GM18909 (cell line): Measurements from ENCODE around the gene BRMS1L.
"Not testable (repeated sequence)": the region's sequence is repeated elsewhere in the genome, so short reads cannot be mapped to it uniquely, and the experiment has no call there.

Source experiments
- ATAC-seq: cut with Tn5 transposase; IDR thresholded peaks from one replicate; pipeline ENCODE4 v1.9.1; 2021; ENCODE audit warnings: mild to moderate bottlenecking; ENCODE audit not compliant: unreplicated experiment, poor library complexity

Gene BRMS1L

DNA sequence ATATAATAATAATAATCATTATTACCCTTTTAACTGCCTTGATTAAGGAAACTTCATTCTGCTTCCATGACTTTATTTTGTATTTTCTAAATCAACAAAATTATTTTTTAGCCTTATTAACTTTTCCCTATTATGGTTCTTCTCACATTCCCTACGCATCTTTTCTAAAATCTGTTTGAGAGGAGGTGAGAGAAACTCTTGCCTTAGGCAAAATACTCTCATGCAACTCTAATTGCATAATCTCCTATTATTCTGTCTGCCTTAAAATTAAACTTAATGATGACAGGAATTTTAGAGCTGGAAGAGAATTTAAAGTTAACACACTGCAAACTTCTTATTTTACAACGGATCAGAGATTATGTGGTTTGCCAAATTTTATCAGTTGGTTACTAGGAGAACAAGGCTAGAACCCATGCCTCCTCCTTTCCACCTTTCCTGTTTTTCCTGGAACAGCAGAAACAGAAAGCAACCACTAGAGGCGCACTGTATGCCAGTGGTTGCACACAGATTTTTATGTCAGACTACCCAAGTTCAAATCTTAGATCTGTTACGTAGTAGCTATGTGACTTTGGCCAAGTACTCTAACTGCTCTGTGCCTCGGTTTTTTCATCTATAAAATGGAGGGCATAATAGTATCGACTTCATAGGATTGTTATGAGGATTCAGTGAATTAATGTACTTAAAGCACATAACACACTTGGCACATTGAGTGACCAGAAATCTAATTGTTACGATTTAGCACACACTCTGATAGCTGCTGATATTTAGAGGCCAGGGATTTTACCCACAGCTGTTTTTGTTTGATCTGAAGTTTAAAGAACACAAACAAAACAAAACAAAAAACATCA is 4.3 kb upstream of the BRMS1L start:
- ATAC-seq, result no peak

DNA sequence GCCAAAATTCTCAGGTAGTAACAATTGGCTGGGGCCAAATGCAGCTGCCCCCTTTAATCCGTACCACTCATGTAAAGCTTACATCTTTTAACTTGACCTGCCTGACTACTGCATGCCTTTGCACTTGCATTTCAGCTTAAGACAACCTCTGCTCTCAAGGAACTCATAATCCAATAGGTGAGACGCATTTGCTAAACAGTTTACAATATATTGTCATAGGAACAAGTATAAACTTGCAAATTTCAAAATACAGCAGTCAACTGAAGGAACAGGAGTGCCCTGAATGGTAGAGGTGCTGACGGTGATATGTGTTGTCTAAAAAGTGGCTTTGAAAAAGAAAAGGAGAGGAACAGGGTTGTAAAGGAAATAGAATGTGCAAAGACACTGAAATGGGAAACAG is 3.6 kb upstream of the BRMS1L start:
- no peak for ATAC-seq

DNA sequence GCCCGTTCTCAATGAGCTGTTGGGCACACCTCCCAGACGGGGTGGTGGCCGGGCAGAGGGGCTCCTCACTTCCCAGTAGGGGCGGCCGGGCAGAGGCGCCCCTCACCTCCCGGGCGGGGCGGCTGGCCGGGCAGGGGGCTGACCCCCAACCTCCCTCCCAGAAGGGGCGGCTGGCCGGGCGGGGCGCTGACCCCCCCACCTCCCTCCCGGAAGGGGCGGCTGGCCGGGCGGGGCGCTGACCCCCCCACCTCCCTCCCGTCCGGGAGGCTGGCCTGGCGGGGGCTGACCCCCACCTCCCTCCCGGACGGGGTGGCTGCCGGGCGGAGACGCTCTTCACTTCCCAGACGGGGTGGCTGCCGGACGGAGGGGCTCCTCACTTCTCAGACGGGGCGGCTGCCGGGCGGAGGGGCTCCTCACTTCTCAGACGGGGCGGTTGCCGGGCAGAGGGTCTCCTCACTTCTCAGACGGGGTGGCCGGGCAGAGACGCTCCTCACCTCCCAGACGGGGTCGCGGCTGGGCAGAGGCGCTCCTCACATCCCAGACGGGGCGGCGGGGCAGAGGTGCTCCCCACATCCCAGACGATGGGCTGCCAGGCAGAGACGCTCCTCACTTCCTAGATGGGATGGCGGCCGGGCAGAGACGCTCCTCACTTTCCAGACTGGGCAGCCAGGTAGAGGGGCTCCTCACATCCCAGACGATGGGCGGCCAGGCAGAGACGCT is 1.5 kb upstream of the BRMS1L start:
- ATAC-seq, result not testable (repeated sequence)

DNA sequence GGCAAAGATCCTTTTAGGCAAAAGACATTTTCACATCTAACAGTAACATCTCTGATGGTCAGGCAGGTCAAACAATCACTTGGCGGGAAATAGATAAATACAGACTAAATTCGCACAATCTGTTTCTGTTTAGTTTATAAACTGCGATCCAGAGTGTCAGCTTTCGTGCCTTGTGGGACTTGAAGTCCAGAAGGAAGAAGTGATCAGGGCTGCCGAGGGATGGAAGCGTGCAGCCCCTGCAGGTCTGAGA is 245 bp upstream of the BRMS1L start:
- no peak for ATAC-seq

DNA sequence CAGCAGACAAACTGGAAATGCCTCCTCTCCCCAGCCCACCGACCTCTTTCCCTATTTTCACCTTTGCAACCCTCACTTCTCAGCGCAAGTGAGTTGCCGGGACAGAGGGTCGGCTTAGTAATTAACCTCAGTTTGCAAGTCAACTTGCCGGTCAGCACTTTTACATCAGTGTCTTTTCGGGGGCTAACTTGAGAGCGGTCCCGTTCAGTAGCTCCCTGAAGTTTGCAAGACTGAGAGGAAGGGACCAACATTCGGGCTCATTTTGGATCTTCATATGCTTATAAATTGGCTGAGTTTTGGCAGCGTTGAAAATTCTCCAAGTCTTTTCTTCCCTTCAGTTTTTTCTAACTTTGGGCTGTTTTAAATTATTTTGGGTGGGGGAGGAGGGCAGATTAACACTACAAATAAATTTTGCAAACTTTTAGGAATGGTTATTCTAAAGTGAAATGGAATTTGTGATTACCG is 846 bp downstream of the BRMS1L start:
- peak; percentile 7 for ATAC-seq

DNA sequence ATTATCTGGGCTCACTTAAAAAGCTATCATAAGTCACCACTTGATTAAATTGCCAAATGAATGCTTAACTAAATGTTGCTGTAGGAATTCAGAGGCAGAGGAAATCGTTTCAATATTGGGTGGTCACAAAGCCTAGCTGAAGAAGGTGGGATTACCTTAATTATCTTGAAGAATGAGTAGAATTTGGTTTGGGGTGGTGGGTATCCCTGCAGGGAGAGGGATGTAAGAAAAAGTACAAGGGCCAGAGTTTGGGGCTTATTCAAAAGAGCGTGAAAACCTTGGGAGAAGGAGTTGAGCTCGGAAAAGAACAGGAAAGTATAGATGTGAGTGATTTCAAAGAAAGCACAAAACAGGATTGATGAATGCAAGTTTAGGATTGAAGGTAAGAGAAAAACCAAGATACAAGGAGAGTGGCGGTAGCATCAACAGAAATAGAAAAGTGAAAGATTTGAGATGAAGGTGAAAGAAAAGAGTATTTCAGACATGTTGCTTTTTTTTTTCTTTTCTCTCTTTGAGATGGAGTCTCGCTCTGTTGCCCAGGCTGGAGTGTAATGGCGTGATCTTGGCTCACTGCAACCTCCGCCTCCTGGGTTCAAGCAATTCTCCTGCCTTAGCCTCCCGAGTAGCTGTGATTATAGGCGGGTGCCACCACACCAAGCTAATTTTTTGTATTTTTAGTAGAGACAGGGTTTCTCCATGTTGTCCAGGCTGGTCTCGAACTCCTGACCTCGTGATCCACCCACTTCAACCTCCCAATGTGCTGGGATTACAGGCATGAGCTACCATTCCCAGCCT is 1.7 kb downstream of the BRMS1L start:
- no peak for ATAC-seq

DNA sequence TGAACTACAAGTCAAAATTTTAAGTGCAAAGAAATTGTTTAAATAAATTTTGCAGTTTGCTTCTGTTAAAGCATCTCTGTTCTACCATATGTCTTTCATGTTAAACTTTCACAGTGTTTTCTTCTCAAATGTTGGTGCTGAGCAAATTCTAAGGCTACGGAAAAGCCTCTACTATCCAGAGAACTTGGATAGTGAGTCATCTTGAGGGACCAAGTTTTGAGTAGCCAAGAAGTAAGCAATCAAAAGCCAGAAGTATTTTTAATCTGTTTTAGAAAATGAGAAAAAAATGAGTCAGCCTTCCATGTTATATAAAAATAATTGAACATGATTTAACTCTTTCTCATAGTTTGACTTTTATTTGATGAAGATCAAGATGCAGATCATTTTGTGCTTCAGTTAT is 3.3 kb downstream of the BRMS1L start:
- ATAC-seq, result no peak

DNA sequence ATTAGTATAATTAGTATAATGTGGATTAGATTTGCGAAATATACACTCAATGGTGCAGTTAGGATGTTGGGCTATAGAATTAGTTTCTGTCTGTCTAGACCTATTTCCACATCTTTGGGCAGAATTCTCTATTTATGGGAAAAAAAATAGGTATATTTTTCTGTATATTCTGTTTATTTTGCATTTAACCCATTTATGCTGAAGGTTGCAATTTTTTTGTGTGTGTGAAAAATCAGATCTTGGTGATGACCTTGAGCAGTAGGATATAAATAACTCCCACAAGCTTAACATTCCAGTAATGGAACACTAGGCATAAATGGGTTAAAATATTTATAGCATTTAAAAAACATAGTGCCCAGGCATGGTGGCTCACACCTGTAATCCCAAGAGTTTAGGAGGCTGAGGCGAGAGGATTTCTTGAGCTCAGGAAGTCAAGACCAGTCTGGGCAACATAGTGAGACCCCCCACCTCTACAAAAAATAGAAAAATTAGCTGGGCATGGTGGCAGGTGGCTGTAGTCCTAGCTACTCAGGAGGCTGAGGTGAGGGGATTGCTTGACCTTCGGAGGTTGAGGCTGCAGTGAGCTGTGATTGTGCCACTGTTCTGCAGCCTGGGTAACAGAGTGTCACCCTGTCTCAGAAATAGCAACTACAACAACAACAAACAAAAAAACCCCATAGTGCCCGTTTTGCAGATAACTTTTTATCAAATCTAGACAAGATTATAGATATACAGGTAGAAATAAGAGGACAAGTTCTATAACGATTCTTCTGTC is 9.3 kb downstream of the BRMS1L start:
- ATAC-seq, result no peak

DNA sequence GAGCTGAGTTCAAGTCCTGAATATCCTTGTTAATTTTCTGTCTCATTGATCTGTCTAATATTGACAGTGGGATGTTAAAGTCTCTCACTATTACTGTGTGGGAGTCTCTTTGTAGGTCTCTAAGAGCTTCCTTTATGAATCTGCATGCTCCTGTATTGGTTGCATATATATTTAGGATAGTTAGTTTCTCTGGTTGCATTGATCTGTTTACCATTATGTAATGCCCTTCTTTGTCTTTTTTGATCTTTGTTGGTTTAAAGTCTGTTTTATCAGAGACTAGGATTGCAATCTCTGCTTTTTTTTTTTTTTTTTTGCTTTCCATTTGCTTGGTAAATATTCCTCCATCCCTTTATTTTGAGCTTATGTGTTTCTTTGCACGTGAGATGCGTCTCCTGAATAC is 15.6 kb downstream of the BRMS1L start:
- ATAC-seq, result not testable (repeated sequence)

DNA sequence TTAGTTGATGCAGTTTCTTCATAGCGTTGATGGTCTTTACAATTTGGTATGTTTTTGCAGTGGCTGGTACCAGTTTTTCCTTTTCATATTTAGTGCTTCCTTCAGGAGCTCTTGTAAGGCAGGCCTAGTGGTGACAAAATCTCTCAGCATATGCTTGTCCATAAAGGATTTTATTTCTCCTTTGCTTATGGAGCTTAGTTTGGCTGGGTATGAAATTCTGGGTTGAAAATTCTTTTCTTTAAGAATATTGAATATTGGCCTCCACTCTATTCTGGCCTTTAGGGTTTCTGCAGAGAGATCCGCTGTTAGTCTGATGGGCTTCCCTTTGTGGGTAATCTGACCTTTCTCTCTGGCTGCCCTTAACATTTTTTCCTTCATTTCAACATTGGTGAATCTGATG is 16.1 kb downstream of the BRMS1L start:
- ATAC-seq, result not testable (repeated sequence)

DNA sequence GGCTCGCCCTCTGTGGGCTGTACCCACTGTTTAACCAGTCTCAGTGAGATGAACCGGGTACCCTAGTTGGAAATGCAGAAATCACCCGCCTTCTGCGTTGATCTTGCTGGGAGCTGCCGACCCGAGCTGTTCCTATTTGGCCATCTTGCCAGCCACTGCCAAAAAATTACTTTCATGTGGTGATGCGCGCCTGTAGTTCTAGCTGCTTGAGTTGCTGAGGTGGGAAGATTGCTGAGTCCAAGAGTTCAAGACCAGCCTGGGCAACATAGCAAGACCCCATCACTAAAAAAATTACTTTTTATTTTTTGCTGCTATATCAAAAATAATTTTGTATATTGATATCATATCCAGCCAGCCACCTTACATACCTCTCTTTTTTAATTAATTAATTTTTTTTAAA is 18.4 kb downstream of the BRMS1L start:
- ATAC-seq, result no peak

DNA sequence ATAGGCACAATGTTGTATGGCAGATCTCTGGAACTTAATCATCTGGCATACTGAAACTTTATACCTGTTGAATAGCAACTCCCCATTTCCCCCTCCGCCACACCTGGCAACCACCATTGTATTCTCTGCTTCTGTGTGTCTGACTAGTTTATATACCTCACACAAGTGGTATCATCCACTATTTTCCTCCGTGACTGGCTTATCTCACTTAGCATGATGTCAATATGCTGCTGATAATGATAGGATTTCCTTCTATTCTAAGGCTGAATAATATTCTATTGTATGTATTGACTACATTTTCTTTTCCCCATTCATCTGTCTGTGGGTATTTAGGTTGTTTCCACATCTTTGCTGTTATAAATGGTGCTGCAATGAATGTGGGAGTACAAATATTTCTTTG is 21.5 kb downstream of the BRMS1L start:
- ATAC-seq, result no peak

DNA sequence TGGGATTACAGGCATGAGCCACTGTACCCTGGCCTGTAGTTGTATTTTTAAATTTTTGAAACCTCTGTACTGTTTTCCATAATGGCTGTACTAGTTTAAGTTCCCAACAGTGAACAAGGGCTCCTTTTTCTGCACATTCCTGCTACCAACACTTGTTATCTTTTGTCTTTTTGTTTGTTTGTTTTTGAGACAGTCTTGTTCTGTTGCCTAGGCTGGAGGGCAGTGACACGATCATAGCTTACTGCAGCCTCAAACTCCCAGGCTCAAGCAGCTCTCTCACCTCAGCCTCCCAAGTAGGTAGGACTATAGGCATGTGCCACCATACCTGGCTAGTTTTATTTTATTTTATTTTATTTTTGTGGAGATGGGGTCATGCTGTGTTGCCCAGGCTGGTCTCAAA is 23.0 kb downstream of the BRMS1L start:
- no peak for ATAC-seq

DNA sequence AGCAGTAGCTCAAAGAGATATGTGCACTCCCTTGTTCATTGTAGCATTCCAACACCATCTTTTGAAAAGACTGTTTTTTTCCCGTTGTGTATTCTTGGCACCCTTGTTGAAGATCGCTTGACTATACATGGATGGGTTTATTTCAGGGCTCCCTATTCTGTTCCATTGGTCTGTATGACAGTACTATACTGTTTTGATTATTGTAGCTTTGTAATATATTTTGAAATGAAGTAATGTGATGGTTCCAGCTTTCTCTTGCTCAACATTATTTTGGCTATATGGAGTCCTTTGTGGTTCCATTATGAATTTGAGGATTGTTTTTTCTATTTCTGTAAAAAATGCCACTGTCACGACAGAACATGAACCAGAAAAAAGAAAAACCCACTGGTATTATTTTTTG is 25.7 kb downstream of the BRMS1L start:
- ATAC-seq, result no peak

DNA sequence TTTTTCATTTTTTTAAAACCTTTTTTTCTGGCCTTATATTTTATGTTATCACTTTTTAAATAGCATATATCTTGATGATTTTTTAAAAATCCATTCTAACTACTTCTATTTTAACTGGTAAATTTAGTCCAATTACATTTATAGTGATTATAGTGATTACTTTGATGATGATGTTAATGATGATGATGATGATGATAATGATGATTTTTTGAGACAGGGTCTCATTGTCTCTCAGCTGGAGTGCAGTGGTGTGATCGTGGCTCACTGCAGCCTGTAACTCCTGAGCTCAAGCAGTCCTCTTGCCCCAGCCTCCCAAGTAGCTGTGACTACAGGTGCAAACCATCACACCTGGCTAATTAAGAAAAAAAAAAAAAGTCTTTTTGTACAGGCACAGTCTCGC is 27.1 kb downstream of the BRMS1L start:
- ATAC-seq, result no peak

DNA sequence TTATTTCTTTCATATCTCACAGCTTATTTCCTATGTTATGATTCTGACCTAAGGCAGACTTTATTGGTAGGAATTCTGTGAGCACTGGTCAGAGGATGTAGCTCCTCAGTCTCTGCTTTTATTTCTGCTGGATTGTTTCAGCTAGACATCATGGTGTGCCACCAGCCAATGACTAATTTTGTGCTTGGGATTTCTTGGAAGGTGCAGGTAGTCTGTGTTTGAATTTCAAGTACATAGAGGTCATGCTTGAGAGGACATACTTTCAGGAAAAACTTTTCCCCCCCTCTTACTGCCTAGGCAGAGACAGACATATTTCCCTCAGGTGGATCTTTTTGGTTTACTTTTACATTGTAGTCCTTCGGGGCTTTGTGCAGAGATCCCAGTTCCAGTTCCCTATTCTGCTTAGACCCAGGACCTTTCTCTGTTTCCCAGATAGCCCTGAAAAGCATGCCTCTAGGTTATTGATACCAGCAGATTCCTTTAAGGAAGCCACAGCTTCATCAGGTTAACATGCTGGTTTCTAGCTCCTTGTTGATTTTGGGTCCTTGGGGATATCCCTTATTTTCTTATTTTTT is 28.6 kb downstream of the BRMS1L start:
- ATAC-seq, result no peak

DNA sequence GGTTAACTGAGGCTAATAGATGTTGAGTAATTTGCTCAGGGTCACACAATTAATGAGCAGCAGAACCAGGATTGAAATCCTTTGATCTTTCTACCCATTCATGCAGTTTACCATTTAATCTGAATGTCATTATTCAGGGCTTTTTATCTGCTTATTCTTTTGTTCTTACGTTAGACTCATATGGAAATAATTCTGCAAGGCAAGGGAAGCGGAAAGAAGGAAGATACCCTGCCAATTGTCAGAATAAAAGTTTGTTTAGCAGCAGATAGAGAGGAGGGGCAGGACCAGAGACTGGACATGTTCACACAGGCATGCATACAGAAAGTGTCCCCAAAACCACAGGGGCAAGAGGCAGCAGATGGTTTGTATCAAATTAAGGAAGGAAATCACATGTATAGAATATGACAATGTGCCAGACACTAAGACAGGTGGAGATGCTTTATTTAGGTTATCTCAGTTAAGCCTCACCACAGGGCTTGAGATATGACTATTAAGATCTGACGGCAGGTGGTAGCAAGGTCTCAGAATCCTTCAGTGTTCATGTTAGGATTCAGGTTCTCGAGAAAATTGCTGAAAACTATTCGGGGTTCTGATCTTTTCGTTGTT is 29.8 kb downstream of the BRMS1L start:
- peak; percentile 98 for ATAC-seq

DNA sequence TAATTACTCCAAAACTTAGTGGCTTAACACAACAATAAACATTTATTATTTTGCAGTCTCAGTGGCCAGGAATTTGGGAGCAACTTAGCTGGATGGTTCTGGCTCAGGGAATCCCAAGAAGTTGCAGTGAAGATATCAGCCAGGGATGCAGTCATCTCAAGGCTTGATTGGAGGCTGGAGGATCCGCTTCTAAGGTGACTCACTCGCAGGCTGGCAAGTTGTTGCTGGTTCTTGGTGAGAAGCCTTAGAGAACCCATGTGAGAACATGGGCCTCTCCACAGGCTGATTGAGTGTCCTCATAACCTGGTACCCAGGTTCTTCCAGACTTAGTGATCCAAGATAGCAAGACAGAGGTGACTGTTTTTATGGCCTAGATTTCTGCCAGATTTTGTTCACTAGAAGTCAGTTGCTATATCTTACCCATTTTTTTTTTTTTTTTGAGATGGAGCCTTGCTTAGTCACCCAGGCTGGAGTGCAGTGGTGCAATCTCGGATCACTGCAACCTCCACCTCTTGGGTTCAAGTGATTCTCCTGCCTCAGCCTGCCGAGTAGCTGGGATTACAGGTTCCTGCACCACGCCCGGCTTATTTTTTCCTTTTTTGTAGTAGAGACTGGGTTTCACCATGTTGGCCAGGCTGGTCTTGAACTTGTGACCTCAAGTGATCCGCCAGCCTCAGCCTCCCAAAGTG is 32.5 kb downstream of the BRMS1L start:
- no peak for ATAC-seq

DNA sequence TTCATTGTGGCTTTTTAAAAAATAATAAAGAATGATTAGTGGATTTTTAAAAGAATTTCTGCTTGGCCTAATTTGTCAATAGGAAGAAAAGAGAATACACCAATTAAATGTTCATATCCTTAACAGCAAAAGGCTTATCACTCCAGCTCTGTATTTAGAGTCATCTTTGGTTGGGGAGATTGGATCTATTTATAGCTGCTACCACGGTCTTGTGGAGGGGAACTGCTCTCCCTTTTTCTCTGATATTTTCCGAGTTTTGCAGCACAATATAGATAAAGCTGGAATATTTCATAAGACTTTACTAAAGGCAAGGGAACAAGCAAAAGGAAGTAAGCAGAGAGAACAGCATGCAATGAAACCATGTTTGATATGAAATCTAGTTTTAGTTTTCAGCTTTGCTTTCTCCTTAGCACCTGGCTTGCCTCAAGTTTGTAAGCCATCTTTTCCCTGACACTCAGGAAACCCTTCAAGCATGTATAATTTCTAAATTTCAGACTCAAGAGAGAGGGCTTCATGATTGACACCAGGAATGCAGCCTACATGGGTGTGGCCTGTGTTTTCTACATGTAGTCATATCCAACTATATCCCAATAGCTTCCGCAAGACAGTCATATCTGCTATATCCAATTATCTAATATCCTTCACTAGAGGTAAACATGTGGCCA is 35.2 kb downstream of the BRMS1L start:
- ATAC-seq, result peak; percentile 65
